Nephron (organoid): ENCODE data around the gene C5orf58.
A peak's percentile ranks its signal among the peaks of the same experiment; 100 is the strongest.

ENCODE experiments used
- H3K27ac Mint-ChIP-seq, 3 experiments: 2 replicates each; pipeline ENCODE4 v1.8.0; 2020; ENCODE audit warnings: mixed read lengths in 3 of 3, mild to moderate bottlenecking in 2 of 3, moderate library complexity in 1 of 3
- H3K27me3 Mint-ChIP-seq: 2 replicates; pipeline ENCODE4 v1.8.0; 2021; ENCODE audit warnings: low read depth, mild to moderate bottlenecking, moderate library complexity, mixed read lengths
- H3K36me3 Mint-ChIP-seq: 2 replicates; pipeline ENCODE4 v1.8.0; 2020; ENCODE audit warnings: low read depth, mixed read lengths
- H3K4me1 Mint-ChIP-seq: 2 replicates; pipeline ENCODE4 v1.8.0; 2020; ENCODE audit warnings: mixed read lengths
- H3K4me3 Mint-ChIP-seq, 3 experiments: 2 replicates each; pipeline ENCODE4 v1.8.0; 2020; ENCODE audit warnings: mild to moderate bottlenecking in 3 of 3, mixed read lengths in 3 of 3, moderate library complexity in 2 of 3
- H3K9me3 Mint-ChIP-seq: 2 replicates; pipeline ENCODE4 v1.8.0; 2020; ENCODE audit warnings: mixed read lengths
- CTCF ChIP-seq, 3 experiments: fragments of 200-600 bp; sonication (generic); IDR thresholded peaks; one replicate each; pipeline ENCODE4 v1.5.0; 2021; ENCODE audit warnings: antibody characterized with exemption in 3 of 3; ENCODE audit not compliant: unreplicated experiment in 3 of 3

Gene C5orf58

GRCh38 chr5:170268153-170268689, 35.4 kb downstream of the C5orf58 start:
- peak overlapping the region in 1 of 3 experiments; percentile 11 for H3K4me3 Mint-ChIP-seq
- peaks cover 53% of the 10 kb centered on the region for H3K4me1 Mint-ChIP-seq
- H3K27ac Mint-ChIP-seq, result peak overlapping the region in 1 of 3 experiments; percentile 32
- peaks cover 31% of the 10 kb centered on the region for H3K27me3 Mint-ChIP-seq
- no peaks in the 10 kb centered on the region for H3K36me3 Mint-ChIP-seq
- H3K9me3 Mint-ChIP-seq, result no peaks in the 10 kb centered on the region
- peak in 2 of 3 experiments; percentile 10 to 17 for TF ChIP-seq CTCF (IDR thresholded peaks at IDR 0.05; ENCODE audit: unreplicated experiment in 3 of 3)

GRCh38 chr5:170268884-170269283, 36.1 kb downstream of the C5orf58 start:
- Mint-ChIP-seq H3K27me3 (peaks cover 31% of the 10 kb centered on the region), H3K27ac (peak overlapping the region in 1 of 3 experiments; percentile 17), H3K9me3 (no peaks in the 10 kb centered on the region), H3K4me1 (peaks cover 49% of the 10 kb centered on the region), H3K4me3 (no peak overlapping the region), H3K36me3 (no peaks in the 10 kb centered on the region)
- TF ChIP-seq CTCF (IDR thresholded peaks at IDR 0.05; ENCODE audit: unreplicated experiment in 3 of 3), result no peak

GRCh38 chr5:170269579-170269978, 36.8 kb downstream of the C5orf58 start:
- Mint-ChIP-seq H3K36me3 (no peaks in the 10 kb centered on the region), H3K9me3 (no peaks in the 10 kb centered on the region), H3K27me3 (peaks cover 36% of the 10 kb centered on the region), H3K4me3 (peak overlapping the region in 1 of 3 experiments; percentile 24), H3K4me1 (peaks cover 43% of the 10 kb centered on the region), H3K27ac (peak overlapping the region in 1 of 3 experiments; percentile 35)
- TF ChIP-seq CTCF (IDR thresholded peaks at IDR 0.05; ENCODE audit: unreplicated experiment in 3 of 3), result no peak

- H3K27me3 Mint-ChIP-seq, result peaks cover 35% of the 10 kb centered on the region
- H3K9me3 Mint-ChIP-seq, result no peaks in the 10 kb centered on the region
- H3K4me3 Mint-ChIP-seq, result no peak overlapping the region
- H3K4me1 Mint-ChIP-seq, result peaks cover 41% of the 10 kb centered on the region
- TF ChIP-seq CTCF (IDR thresholded peaks at IDR 0.05; ENCODE audit: unreplicated experiment in 3 of 3), result no peak
- no peak overlapping the region for H3K27ac Mint-ChIP-seq
- H3K36me3 Mint-ChIP-seq, result no peaks in the 10 kb centered on the region
Measured at GRCh38 chr5:170270293-170271069, 37.7 kb downstream of the C5orf58 start.

GRCh38 chr5:170273968-170274710, 41.4 kb downstream of the C5orf58 start:
- no peak overlapping the region for H3K4me3 Mint-ChIP-seq
- no peaks in the 10 kb centered on the region for H3K36me3 Mint-ChIP-seq
- no peaks in the 10 kb centered on the region for H3K9me3 Mint-ChIP-seq
- H3K4me1 Mint-ChIP-seq, result peaks cover 14% of the 10 kb centered on the region
- peaks cover 26% of the 10 kb centered on the region for H3K27me3 Mint-ChIP-seq
- peak in 1 of 3 experiments; percentile 26 for TF ChIP-seq CTCF (IDR thresholded peaks at IDR 0.05; ENCODE audit: unreplicated experiment in 3 of 3)
- no peak overlapping the region for H3K27ac Mint-ChIP-seq
